Measurements from ENCODE around the gene TMEM183A. TPM values are rescaled to one million over a fixed set of nuclear protein-coding genes. Genes with fewer than 3 reads are reported as not detected.

The TMEM183A gene
- total RNA-seq, 4 donors from 2014 or later, result 28.7 to 41.4 (median 30.6) TPM

DNA sequence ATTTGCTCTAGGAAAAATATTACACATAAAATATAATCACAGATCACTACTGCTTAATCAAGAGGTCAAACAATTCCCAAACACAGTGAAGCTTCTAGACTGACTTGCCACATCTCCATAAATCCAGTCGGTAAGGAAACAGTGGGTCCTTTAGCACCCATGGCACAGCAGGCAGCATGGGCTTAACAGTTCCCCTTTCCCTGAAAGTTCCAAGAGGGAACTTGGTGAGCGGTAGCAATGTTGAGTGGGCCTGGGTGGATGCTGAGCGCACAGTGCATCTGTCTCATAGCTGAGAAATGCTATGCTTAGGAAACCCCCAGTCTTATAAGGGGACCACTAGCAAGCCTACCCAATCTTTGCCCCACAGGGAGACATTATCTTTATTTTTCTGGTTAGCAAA is 32.3 kb upstream of the TMEM183A start:
- no peak for TF ChIP-seq POLR2A (IDR thresholded peaks at IDR 0.05)
- TF ChIP-seq, protein P1, sequence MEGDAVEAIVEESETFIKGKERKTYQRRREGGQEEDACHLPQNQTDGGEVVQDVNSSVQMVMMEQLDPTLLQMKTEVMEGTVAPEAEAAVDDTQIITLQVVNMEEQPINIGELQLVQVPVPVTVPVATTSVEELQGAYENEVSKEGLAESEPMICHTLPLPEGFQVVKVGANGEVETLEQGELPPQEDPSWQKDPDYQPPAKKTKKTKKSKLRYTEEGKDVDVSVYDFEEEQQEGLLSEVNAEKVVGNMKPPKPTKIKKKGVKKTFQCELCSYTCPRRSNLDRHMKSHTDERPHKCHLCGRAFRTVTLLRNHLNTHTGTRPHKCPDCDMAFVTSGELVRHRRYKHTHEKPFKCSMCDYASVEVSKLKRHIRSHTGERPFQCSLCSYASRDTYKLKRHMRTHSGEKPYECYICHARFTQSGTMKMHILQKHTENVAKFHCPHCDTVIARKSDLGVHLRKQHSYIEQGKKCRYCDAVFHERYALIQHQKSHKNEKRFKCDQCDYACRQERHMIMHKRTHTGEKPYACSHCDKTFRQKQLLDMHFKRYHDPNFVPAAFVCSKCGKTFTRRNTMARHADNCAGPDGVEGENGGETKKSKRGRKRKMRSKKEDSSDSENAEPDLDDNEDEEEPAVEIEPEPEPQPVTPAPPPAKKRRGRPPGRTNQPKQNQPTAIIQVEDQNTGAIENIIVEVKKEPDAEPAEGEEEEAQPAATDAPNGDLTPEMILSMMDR (IDR thresholded peaks at IDR 0.05 in 4 of 5, conservative IDR thresholded peaks at IDR 0.05 in 1 of 5), result no peak
- DNase-seq (no peak), ATAC-seq (no peak)
- no peaks in the 10 kb centered on the region for H3K36me3 ChIP-seq
- intact Hi-C loops (cut with DNase I; ENCODE audit: low total_unique reads), result no loop called here
- H3K27me3 ChIP-seq, result no peaks in the 10 kb centered on the region
- no peaks in the 10 kb centered on the region for H3K4me1 ChIP-seq
- in situ Hi-C loops (cut with MboI; ENCODE audit: low sequenced_read_pairs in 4 of 4), result loop anchor here in 2 of 4 donors (25.0 kb wide), 1 partner anchor 213 kb away; no protein-coding TSS in a partner anchor
- H3K9me3 ChIP-seq, result no peaks in the 10 kb centered on the region
- H3K4me3 ChIP-seq, result no peak overlapping the region
- no peak overlapping the region for H3K27ac ChIP-seq

DNA sequence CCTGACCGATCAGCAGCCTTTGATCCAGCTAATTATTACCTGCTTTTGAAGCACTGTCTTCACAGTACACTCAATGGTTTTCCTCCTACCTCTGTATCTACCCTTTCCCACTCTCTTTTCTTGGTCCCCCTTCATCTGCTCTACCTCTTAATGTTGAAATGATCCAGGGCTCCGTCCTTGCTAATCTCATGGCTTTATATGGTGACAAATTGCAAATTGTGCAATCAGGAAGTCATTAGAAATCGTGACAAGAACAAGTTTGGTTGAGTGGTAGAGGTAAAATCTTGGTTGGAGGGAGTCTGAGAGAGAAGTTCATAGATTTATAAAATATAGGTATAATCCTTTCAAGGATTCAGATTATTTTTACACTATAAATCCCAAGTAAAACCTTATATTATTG is 30.5 kb upstream of the TMEM183A start:
- Histone ChIP-seq H3K9me3 (no peaks in the 10 kb centered on the region), H3K4me3 (no peak overlapping the region), H3K27ac (no peak overlapping the region), H3K36me3 (no peaks in the 10 kb centered on the region), H3K27me3 (no peaks in the 10 kb centered on the region), H3K4me1 (no peaks in the 10 kb centered on the region)
- in situ Hi-C loops (cut with MboI; ENCODE audit: low sequenced_read_pairs in 4 of 4) (loop anchor here in 2 of 4 donors (25.0 kb wide), 1 partner anchor 214 kb away; no protein-coding TSS in a partner anchor), intact Hi-C loops (cut with DNase I; ENCODE audit: low total_unique reads) (no loop called here)
- DNase-seq (no peak), ATAC-seq (no peak)
- TF ChIP-seq, protein P1 (IDR thresholded peaks at IDR 0.05 in 4 of 5, conservative IDR thresholded peaks at IDR 0.05 in 1 of 5), result no peak

DNA sequence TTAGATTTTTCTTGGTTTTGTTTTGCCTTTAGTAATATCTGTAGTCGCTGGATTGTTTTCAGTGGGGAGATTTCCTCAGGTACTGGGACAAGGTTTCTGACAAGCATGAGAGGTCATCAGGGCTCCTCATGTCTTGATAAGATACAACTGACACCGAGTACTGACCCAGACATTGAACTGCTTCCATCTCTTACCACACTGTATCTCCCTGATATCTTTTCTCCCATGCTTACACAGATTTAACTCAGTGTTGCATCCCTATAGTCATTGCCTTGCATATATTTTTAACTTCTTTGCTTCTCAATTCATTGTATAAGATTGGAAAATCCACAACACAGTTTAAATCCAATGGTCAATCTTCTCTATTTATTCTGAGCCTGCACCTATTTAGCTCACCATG is 27.7 kb upstream of the TMEM183A start:
- TF ChIP-seq, protein P1 (IDR thresholded peaks at IDR 0.05 in 4 of 5, conservative IDR thresholded peaks at IDR 0.05 in 1 of 5), result no peak
- no peak for TF ChIP-seq POLR2A (IDR thresholded peaks at IDR 0.05)
- in situ Hi-C loops (cut with MboI; ENCODE audit: low sequenced_read_pairs in 4 of 4), result loop anchor here in 2 of 4 donors (25.0 kb wide), 1 partner anchor 217 kb away; no protein-coding TSS in a partner anchor
- H3K36me3 ChIP-seq, result no peaks in the 10 kb centered on the region
- no peak for DNase-seq
- no peaks in the 10 kb centered on the region for H3K9me3 ChIP-seq
- intact Hi-C loops (cut with DNase I; ENCODE audit: low total_unique reads), result no loop called here
- no peak for ATAC-seq
- no peak overlapping the region for H3K4me3 ChIP-seq
- no peak overlapping the region for H3K27ac ChIP-seq
- H3K27me3 ChIP-seq, result no peaks in the 10 kb centered on the region
- H3K4me1 ChIP-seq, result no peaks in the 10 kb centered on the region

DNA sequence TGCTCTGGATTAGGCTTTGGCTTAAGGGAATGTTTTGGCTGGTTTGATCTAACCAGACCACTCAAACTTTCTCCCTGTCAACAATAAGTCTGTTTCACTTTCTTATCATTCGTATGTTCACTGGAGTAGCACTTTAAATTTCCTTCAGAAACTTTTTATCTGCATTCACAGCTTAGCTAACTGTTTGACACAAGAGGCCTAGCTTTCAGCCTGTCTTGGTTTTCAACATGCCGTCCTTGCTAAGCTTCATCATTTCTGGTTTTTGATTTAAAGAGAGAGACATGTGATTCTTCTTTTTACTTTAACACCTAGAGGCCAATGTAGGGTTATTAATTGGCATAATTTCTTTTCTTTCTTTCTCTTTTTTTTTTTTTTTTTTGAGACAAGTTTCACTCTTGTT is 25.2 kb upstream of the TMEM183A start:
- no peak for DNase-seq
- Histone ChIP-seq H3K9me3 (no peaks in the 10 kb centered on the region), H3K27me3 (no peaks in the 10 kb centered on the region), H3K4me3 (no peak overlapping the region), H3K27ac (no peak overlapping the region), H3K36me3 (no peaks in the 10 kb centered on the region), H3K4me1 (no peaks in the 10 kb centered on the region)
- no peak for ATAC-seq
- in situ Hi-C loops (cut with MboI; ENCODE audit: low sequenced_read_pairs in 4 of 4) (loop anchor here in 2 of 4 donors (25.0 kb wide), 1 partner anchor 220 kb away; no protein-coding TSS in a partner anchor), intact Hi-C loops (cut with DNase I; ENCODE audit: low total_unique reads) (no loop called here)
- TF ChIP-seq, protein P1 (IDR thresholded peaks at IDR 0.05 in 4 of 5, conservative IDR thresholded peaks at IDR 0.05 in 1 of 5), result no peak
- TF ChIP-seq POLR2A (IDR thresholded peaks at IDR 0.05), result no peak
